Measurements from ENCODE around the gene PPP5C. TPM values are rescaled to one million over a fixed set of nuclear protein-coding genes. Genes with fewer than 3 reads are reported as not detected.

Gene PPP5C
- total and polyA plus RNA-seq, 4 donors: 19.0 to 50.5 (median 28.3) TPM

- H3K4me1 ChIP-seq (ENCODE audit: control insufficient read depth in 4 of 4, insufficient read depth in 4 of 4, low read length in 3 of 4): no peaks in the 10 kb centered on the region
- DNase-seq (ENCODE audit: low spot score): no peak
- no peak for TF ChIP-seq HNF4A (conservative IDR thresholded peaks at IDR 0.05)
- TF ChIP-seq SP1 (IDR thresholded peaks at IDR 0.05): no peak
- TF ChIP-seq MAX (IDR thresholded peaks at IDR 0.05): no peak
- no peak for TF ChIP-seq JUND (IDR thresholded peaks at IDR 0.05)
- no peak for TF ChIP-seq RAD21 (IDR thresholded peaks at IDR 0.05)
- no peak for TF ChIP-seq YY1 (IDR thresholded peaks at IDR 0.05)
- TF ChIP-seq CTCF (IDR thresholded peaks at IDR 0.05; ENCODE audit: low read depth, low read length, missing input control): no peak
- TF ChIP-seq HNF4G (IDR thresholded peaks at IDR 0.05): no peak
- TF ChIP-seq FOXA2 (IDR thresholded peaks at IDR 0.05): no peak
- H3K27me3 ChIP-seq (ENCODE audit: control insufficient read depth in 4 of 4, insufficient read depth in 4 of 4, low read length in 3 of 4): no peaks in the 10 kb centered on the region
- no peak overlapping the region for H3K9ac ChIP-seq (ENCODE audit: low read depth in 1 of 2, low read length in 2 of 2)
- WGBS: 98% methylated on average over 2 of the region's 2 CpGs
- no peak overlapping the region for H3K27ac ChIP-seq (ENCODE audit: low read depth in 1 of 2, low read length in 2 of 2)
- peaks cover 2 to 19% (median 13%) of the 10 kb centered on the region in 4 donors for H3K9me3 ChIP-seq (ENCODE audit: control insufficient read depth in 4 of 4, low read length in 3 of 4)
- no peak overlapping the region for H3K4me3 ChIP-seq (ENCODE audit: low read depth in 1 of 3, low read length in 3 of 3)
- H3K36me3 ChIP-seq (ENCODE audit: control insufficient read depth in 4 of 4, insufficient read depth in 3 of 4, low read depth in 1 of 4, low read length in 3 of 4): no peaks in the 10 kb centered on the region
Measured at GRCh38 chr19:46330319-46330918, 16.5 kb upstream of the PPP5C start.

GRCh38 chr19:46337487-46337886, 9.4 kb upstream of the PPP5C start:
- H3K9me3 ChIP-seq (ENCODE audit: control insufficient read depth in 4 of 4, low read length in 3 of 4): no peaks in the 10 kb centered on the region
- TF ChIP-seq FOXA1 (IDR thresholded peaks at IDR 0.05): no peak
- TF ChIP-seq JUND (IDR thresholded peaks at IDR 0.05): no peak
- TF ChIP-seq CTCF (IDR thresholded peaks at IDR 0.05; ENCODE audit: low read depth, low read length, missing input control): no peak
- no peak for TF ChIP-seq EGR1 (IDR thresholded peaks at IDR 0.05; ENCODE audit: low read depth in 2 of 2)
- TF ChIP-seq SP1 (IDR thresholded peaks at IDR 0.05): no peak
- TF ChIP-seq RAD21 (IDR thresholded peaks at IDR 0.05): no peak
- TF ChIP-seq FOXA2 (IDR thresholded peaks at IDR 0.05): no peak
- TF ChIP-seq TAF1 (conservative IDR thresholded peaks at IDR 0.05): no peak
- no peak for TF ChIP-seq NR2F2 (IDR thresholded peaks at IDR 0.05)
- no peak for TF ChIP-seq YY1 (IDR thresholded peaks at IDR 0.05)
- TF ChIP-seq GABPA (IDR thresholded peaks at IDR 0.05 in 1 of 2, conservative IDR thresholded peaks at IDR 0.05 in 1 of 2): no peak
- no peak for TF ChIP-seq MAX (IDR thresholded peaks at IDR 0.05)
- no peak for TF ChIP-seq HNF4G (IDR thresholded peaks at IDR 0.05)
- TF ChIP-seq HNF4A (conservative IDR thresholded peaks at IDR 0.05): no peak
- H3K4me3 ChIP-seq (ENCODE audit: low read depth in 1 of 3, low read length in 3 of 3): no peak overlapping the region
- no peaks in the 10 kb centered on the region for H3K36me3 ChIP-seq (ENCODE audit: control insufficient read depth in 4 of 4, insufficient read depth in 3 of 4, low read depth in 1 of 4, low read length in 3 of 4)
- 92% methylated on average over 1 of the region's 1 CpG for WGBS
- DNase-seq (ENCODE audit: low spot score): no peak
- H3K4me1 ChIP-seq (ENCODE audit: control insufficient read depth in 4 of 4, insufficient read depth in 4 of 4, low read length in 3 of 4): no peaks in the 10 kb centered on the region
- no peaks in the 10 kb centered on the region for H3K27me3 ChIP-seq (ENCODE audit: control insufficient read depth in 4 of 4, insufficient read depth in 4 of 4, low read length in 3 of 4)
- no peak overlapping the region for H3K9ac ChIP-seq (ENCODE audit: low read depth in 1 of 2, low read length in 2 of 2)
- H3K27ac ChIP-seq (ENCODE audit: low read depth in 1 of 2, low read length in 2 of 2): no peak overlapping the region

Data from liver (tissue), 9 donors.